ENCODE measurements around the gene PSAP. TPM values are rescaled to one million over a fixed set of nuclear protein-coding genes. Genes with fewer than 3 reads are reported as not detected.
"Not testable (repeated sequence)": the region's sequence is repeated elsewhere in the genome, so short reads cannot be mapped to it uniquely, and the experiment has no call there.

PSAP gene
- total RNA-seq, 1 donor from 2014 or later: 676 TPM

- H3K4me3 Mint-ChIP-seq (ENCODE audit: unreplicated experiment): no peak overlapping the region
- no peak for DNase-seq (ENCODE audit: low spot score)
- no peak for TF ChIP-seq CTCF (IDR thresholded peaks at IDR 0.05; ENCODE audit: unreplicated experiment)
- no peaks in the 10 kb centered on the region for H3K36me3 Mint-ChIP-seq (ENCODE audit: low read depth, unreplicated experiment)
- H3K4me1 Mint-ChIP-seq (ENCODE audit: unreplicated experiment): no peaks in the 10 kb centered on the region
- no peaks in the 10 kb centered on the region for H3K9me3 Mint-ChIP-seq (ENCODE audit: unreplicated experiment)
- H3K27ac Mint-ChIP-seq (ENCODE audit: unreplicated experiment): no peak overlapping the region
- H3K27me3 Mint-ChIP-seq (ENCODE audit: unreplicated experiment): no peaks in the 10 kb centered on the region
These were observed 7.2 kb upstream of the PSAP start for GRCh38 chr10:71857934-71858890.

GRCh38 chr10:71856619-71857018 lies 5.6 kb upstream of the PSAP start:
- H3K27me3 Mint-ChIP-seq (ENCODE audit: unreplicated experiment): peaks cover 4% of the 10 kb centered on the region
- H3K36me3 Mint-ChIP-seq (ENCODE audit: low read depth, unreplicated experiment): no peaks in the 10 kb centered on the region
- H3K4me1 Mint-ChIP-seq (ENCODE audit: unreplicated experiment): no peaks in the 10 kb centered on the region
- DNase-seq (ENCODE audit: low spot score): no peak
- H3K27ac Mint-ChIP-seq (ENCODE audit: unreplicated experiment): no peak overlapping the region
- no peak overlapping the region for H3K4me3 Mint-ChIP-seq (ENCODE audit: unreplicated experiment)
- H3K9me3 Mint-ChIP-seq (ENCODE audit: unreplicated experiment): no peaks in the 10 kb centered on the region
- TF ChIP-seq CTCF (IDR thresholded peaks at IDR 0.05; ENCODE audit: unreplicated experiment): no peak

GRCh38 chr10:71854031-71854430 lies 3.0 kb upstream of the PSAP start:
- Mint-ChIP-seq H3K27ac (ENCODE audit: unreplicated experiment) (no peak overlapping the region), H3K9me3 (ENCODE audit: unreplicated experiment) (no peaks in the 10 kb centered on the region)

GRCh38 chr10:71852355-71852937 lies 1.4 kb upstream of the PSAP start:
- TF ChIP-seq CTCF (IDR thresholded peaks at IDR 0.05; ENCODE audit: unreplicated experiment): no peak
- Mint-ChIP-seq H3K36me3 (ENCODE audit: low read depth, unreplicated experiment) (no peaks in the 10 kb centered on the region), H3K4me3 (ENCODE audit: unreplicated experiment) (no peak overlapping the region), H3K27ac (ENCODE audit: unreplicated experiment) (no peak overlapping the region), H3K4me1 (ENCODE audit: unreplicated experiment) (peaks cover 21% of the 10 kb centered on the region), H3K9me3 (ENCODE audit: unreplicated experiment) (no peaks in the 10 kb centered on the region), H3K27me3 (ENCODE audit: unreplicated experiment) (peaks cover 10% of the 10 kb centered on the region)
- DNase-seq (ENCODE audit: low spot score): no peak

More at GRCh38 chr10:71854031-71854430, 3.0 kb upstream of the PSAP start:
- no peak for TF ChIP-seq CTCF (IDR thresholded peaks at IDR 0.05; ENCODE audit: unreplicated experiment)
- Mint-ChIP-seq H3K27me3 (ENCODE audit: unreplicated experiment) (peaks cover 10% of the 10 kb centered on the region), H3K36me3 (ENCODE audit: low read depth, unreplicated experiment) (no peaks in the 10 kb centered on the region), H3K4me1 (ENCODE audit: unreplicated experiment) (peaks cover 11% of the 10 kb centered on the region), H3K4me3 (ENCODE audit: unreplicated experiment) (no peak overlapping the region)
- DNase-seq (ENCODE audit: low spot score): no peak

- H3K9me3 Mint-ChIP-seq (ENCODE audit: unreplicated experiment); DNase-seq (ENCODE audit: low spot score); H3K36me3 Mint-ChIP-seq (ENCODE audit: low read depth, unreplicated experiment): not testable (repeated sequence)
- Mint-ChIP-seq H3K4me3 (ENCODE audit: unreplicated experiment) (peak overlapping the region; percentile 97), H3K27ac (ENCODE audit: unreplicated experiment) (peak overlapping the region; percentile 57), H3K4me1 (ENCODE audit: unreplicated experiment) (peaks cover 21% of the 10 kb centered on the region), H3K27me3 (ENCODE audit: unreplicated experiment) (peaks cover 10% of the 10 kb centered on the region)
These were observed 529 bp upstream of the PSAP start for GRCh38 chr10:71851465-71852095.

Data from endothelial cell (in vitro differentiated cells).